ENCODE measurements around the gene ARPC2. TPM values are rescaled to one million over a fixed set of nuclear protein-coding genes. Genes with fewer than 3 reads are reported as not detected.

The ARPC2 gene
- total RNA-seq, 1 donor from 2014 or later, result 265 TPM

DNA sequence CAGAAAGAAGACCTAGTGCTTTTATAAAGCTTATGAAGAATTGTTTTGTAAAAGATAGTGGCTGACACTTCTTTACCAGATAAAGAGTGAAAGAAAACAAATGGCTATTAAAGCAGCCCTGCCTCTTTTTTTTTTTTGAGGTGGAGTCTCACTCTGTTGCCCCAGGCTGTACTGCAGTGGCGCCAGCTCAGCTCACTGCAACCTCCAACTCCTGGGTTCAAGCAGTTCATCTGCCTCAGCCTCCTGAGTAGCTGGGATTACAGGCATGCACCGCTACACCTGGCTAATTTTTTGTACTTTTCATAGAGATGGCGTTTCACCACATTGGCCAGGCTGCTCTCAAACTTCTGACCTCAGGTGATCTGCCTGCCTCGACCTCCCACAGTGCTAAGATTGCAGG, 12.9 kb downstream of the ARPC2 start:
- no peaks in the 10 kb centered on the region for H3K9me3 Mint-ChIP-seq (ENCODE audit: unreplicated experiment)
- peaks cover 62% of the 10 kb centered on the region for H3K36me3 Mint-ChIP-seq (ENCODE audit: unreplicated experiment)
- H3K27me3 Mint-ChIP-seq (ENCODE audit: unreplicated experiment), result no peaks in the 10 kb centered on the region
- no peak for DNase-seq (ENCODE audit: extremely low spot score, unreplicated experiment)
- H3K4me1 Mint-ChIP-seq (ENCODE audit: unreplicated experiment), result peaks cover 38% of the 10 kb centered on the region
- H3K4me3 Mint-ChIP-seq (ENCODE audit: unreplicated experiment), result no peak overlapping the region
- H3K27ac Mint-ChIP-seq (ENCODE audit: unreplicated experiment), result peak overlapping the region; percentile 86
- TF ChIP-seq, protein P1, sequence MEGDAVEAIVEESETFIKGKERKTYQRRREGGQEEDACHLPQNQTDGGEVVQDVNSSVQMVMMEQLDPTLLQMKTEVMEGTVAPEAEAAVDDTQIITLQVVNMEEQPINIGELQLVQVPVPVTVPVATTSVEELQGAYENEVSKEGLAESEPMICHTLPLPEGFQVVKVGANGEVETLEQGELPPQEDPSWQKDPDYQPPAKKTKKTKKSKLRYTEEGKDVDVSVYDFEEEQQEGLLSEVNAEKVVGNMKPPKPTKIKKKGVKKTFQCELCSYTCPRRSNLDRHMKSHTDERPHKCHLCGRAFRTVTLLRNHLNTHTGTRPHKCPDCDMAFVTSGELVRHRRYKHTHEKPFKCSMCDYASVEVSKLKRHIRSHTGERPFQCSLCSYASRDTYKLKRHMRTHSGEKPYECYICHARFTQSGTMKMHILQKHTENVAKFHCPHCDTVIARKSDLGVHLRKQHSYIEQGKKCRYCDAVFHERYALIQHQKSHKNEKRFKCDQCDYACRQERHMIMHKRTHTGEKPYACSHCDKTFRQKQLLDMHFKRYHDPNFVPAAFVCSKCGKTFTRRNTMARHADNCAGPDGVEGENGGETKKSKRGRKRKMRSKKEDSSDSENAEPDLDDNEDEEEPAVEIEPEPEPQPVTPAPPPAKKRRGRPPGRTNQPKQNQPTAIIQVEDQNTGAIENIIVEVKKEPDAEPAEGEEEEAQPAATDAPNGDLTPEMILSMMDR (IDR thresholded peaks at IDR 0.05), result no peak

DNA sequence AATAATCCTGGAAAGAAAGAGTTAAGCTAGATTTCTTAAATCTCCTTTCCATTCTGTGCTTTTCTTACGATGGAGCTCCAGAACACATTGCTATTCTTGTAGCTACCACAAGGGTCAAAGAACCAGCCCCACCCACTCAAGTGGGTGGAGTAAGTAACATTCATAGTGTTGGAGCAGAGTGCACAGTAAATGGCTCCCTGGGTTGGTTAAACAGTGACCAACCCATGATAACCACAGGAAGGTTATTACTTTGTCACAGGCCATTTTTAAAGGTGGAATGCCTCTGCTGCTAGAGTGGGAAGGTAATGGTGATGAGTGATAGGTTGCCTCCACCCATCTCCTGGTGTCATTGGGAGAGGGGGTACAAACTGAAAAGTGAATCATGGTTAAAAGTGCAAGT, 13.9 kb downstream of the ARPC2 start:
- Mint-ChIP-seq H3K4me3 (ENCODE audit: unreplicated experiment) (no peak overlapping the region), H3K36me3 (ENCODE audit: unreplicated experiment) (peaks cover 59% of the 10 kb centered on the region), H3K4me1 (ENCODE audit: unreplicated experiment) (peaks cover 38% of the 10 kb centered on the region), H3K27me3 (ENCODE audit: unreplicated experiment) (no peaks in the 10 kb centered on the region), H3K9me3 (ENCODE audit: unreplicated experiment) (no peaks in the 10 kb centered on the region), H3K27ac (ENCODE audit: unreplicated experiment) (peak overlapping the region; percentile 86)
- TF ChIP-seq, protein P1 (IDR thresholded peaks at IDR 0.05), result peak; percentile 17
- no peak for DNase-seq (ENCODE audit: extremely low spot score, unreplicated experiment)

- TF ChIP-seq, protein P1 (IDR thresholded peaks at IDR 0.05), result no peak
- Mint-ChIP-seq H3K27me3 (ENCODE audit: unreplicated experiment) (no peaks in the 10 kb centered on the region), H3K4me3 (ENCODE audit: unreplicated experiment) (no peak overlapping the region), H3K36me3 (ENCODE audit: unreplicated experiment) (peaks cover 58% of the 10 kb centered on the region), H3K27ac (ENCODE audit: unreplicated experiment) (no peak overlapping the region), H3K4me1 (ENCODE audit: unreplicated experiment) (peaks cover 29% of the 10 kb centered on the region), H3K9me3 (ENCODE audit: unreplicated experiment) (no peaks in the 10 kb centered on the region)
- no peak for DNase-seq (ENCODE audit: extremely low spot score, unreplicated experiment)
Measured at GRCh38 chr2:218233543-218233942, 16.6 kb downstream of the ARPC2 start.

DNA sequence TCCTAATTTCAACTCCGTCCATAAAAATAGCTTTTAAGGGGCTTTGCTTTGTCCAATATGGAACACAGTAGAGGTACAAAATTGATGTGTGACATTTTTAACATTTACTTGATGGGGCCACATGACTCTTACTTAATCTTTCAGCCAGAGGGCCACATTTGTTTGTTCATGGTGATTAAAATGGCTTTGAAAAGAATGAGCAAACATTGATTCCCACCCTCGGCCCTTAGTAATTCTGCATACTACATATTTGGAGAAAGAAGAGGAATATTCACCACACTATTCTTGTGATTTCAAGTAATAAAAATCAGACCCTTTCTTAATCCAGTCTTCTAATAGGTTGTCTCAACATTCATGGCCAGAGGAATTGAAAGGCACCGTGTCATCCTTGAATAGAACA, 17.5 kb downstream of the ARPC2 start:
- peaks cover 60% of the 10 kb centered on the region for H3K36me3 Mint-ChIP-seq (ENCODE audit: unreplicated experiment)
- no peaks in the 10 kb centered on the region for H3K9me3 Mint-ChIP-seq (ENCODE audit: unreplicated experiment)
- H3K27ac Mint-ChIP-seq (ENCODE audit: unreplicated experiment), result no peak overlapping the region
- TF ChIP-seq, protein P1 (IDR thresholded peaks at IDR 0.05), result no peak
- no peaks in the 10 kb centered on the region for H3K27me3 Mint-ChIP-seq (ENCODE audit: unreplicated experiment)
- H3K4me1 Mint-ChIP-seq (ENCODE audit: unreplicated experiment), result peaks cover 21% of the 10 kb centered on the region
- no peak for DNase-seq (ENCODE audit: extremely low spot score, unreplicated experiment)
- no peak overlapping the region for H3K4me3 Mint-ChIP-seq (ENCODE audit: unreplicated experiment)

DNA sequence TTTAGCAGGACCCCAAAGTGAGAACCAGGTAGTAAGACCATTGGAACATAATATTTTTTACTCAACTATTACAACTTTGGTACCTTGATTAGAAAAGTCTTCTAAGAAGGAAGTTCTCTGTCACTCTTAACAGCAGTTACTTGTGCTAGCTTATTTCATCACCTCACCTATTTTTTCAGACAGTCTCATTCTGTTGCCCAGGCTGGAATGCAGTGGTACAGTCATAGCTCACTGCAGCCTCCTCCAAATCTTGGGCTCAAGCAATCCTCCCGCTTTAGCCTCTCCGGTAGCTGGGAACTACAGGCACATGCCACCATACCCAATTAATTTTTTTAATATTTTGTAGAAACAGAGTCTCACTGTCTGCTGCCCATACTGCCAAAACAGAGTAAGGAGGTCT, 18.0 kb downstream of the ARPC2 start:
- TF ChIP-seq, protein P1 (IDR thresholded peaks at IDR 0.05), result no peak
- no peak overlapping the region for H3K27ac Mint-ChIP-seq (ENCODE audit: unreplicated experiment)
- H3K36me3 Mint-ChIP-seq (ENCODE audit: unreplicated experiment), result peaks cover 60% of the 10 kb centered on the region
- no peak overlapping the region for H3K4me3 Mint-ChIP-seq (ENCODE audit: unreplicated experiment)
- no peaks in the 10 kb centered on the region for H3K9me3 Mint-ChIP-seq (ENCODE audit: unreplicated experiment)
- peaks cover 16% of the 10 kb centered on the region for H3K4me1 Mint-ChIP-seq (ENCODE audit: unreplicated experiment)
- no peak for DNase-seq (ENCODE audit: extremely low spot score, unreplicated experiment)
- no peaks in the 10 kb centered on the region for H3K27me3 Mint-ChIP-seq (ENCODE audit: unreplicated experiment)
